Mucosa of descending colon (tissue), 3 donors: Measurements from ENCODE around the gene ANGPT4. TPM values are rescaled to one million over a fixed set of nuclear protein-coding genes. Genes with fewer than 3 reads are reported as not detected.

Source experiments
- ATAC-seq: fragments of 200-7000 bp; cut with Tn5 transposase; one replicate; pipeline ENCODE4 v1.9.1; 2020; ENCODE audit warnings: mild to moderate bottlenecking, moderate library complexity
- DNase-seq, 3 donors: peaks; one replicate each; pipeline ENCODE4 v3.0.0-alpha.2; 2020
- H3K36me3 ChIP-seq: fragments of 200-600 bp; one replicate; pipeline ENCODE4 v1.8.0; 2021; ENCODE audit warnings: low read depth, mild to moderate bottlenecking
- H3K4me1 ChIP-seq: fragments of 200-600 bp; one replicate; pipeline ENCODE4 v1.8.0; 2021; ENCODE audit warnings: low read depth, mild to moderate bottlenecking
- H3K4me3 ChIP-seq: fragments of 200-600 bp; one replicate; pipeline ENCODE4 v1.8.0; 2021; ENCODE audit warnings: mild to moderate bottlenecking
- H3K9me3 ChIP-seq: fragments of 200-600 bp; one replicate; pipeline ENCODE4 v1.8.0; 2021; ENCODE audit warnings: mild to moderate bottlenecking
- CTCF ChIP-seq: fragments of 200-600 bp; IDR thresholded peaks from one replicate; pipeline ENCODE4 v1.8.0; 2022; ENCODE audit warnings: antibody characterized with exemption, mild to moderate bottlenecking
- intact Hi-C, 2 donors: fragments of 100-400 bp; cut with DNase I in 1 of 2; cut with micrococcal nuclease in 1 of 2; formaldehyde crosslinking; loops; one replicate each; pipeline versions ENCODE4 v1.11.0 to v1.11.1; 2022; cut with DNase I, micrococcal nuclease
- total RNA-seq, 3 donors: library from RNA; stranded (reverse); fragmentation: NEBNext Ultra II Directional in 2 of 3; extraction: Animal tissue kit (Norgen Biotek cat#: 25700) in 2 of 3; gene quantifications; one replicate each; pipeline versions ENCODE4 v1.2.1 to v1.2.4, GENCODE V29; 2021 to 2023
- donor health status: DM: no; HTN: no; CAD: no; lungs with moderate emphysema.
- donor health status: DM: no; HTN: no; CAD: no.
- donor health status: DM: no; HTN: yes; CAD: no.

The ANGPT4 gene
- total RNA-seq, 3 donors from 2014 or later: 0.05 TPM; not detected in 2

DNA sequence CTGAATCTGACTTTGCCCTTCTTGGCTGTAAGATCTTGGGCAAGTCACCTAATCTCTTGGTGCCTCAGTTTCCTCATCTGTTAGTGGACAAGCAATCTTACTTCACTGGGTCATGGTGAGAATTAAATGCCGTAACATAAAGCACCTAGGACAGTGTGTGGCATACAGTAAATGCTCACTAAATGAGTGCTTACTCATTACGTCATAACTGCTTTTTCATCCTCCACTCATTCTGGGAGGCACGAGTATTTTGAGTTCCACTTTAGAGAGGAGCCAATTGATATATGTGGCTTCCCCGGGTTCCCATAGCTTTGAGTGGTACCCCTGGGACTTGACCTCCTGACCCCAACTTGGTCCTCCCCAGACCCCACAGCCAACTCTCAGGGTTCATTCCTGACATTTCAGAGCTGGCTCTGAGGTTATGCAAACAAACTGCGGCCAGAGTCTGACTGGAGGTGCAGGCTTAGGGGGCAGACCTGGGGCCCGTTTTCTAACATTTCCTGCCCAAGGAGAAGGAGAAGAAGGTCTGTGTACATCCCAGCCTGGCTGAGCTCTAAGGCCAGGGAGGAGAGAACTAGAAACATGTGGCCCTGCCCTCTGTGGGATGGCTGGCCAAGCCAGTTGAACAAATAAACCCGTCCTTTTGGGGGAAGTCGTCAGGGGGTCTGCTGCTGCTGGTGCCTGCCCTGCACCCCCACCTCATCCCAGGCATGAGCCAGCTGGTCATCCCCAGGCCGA, 5.8 kb downstream of the ANGPT4 start:
- no peaks in the 10 kb centered on the region for H3K4me1 ChIP-seq
- TF ChIP-seq CTCF: no peak
- no peaks in the 10 kb centered on the region for H3K9me3 ChIP-seq
- H3K4me3 ChIP-seq: no peak overlapping the region
- ATAC-seq (no peak), DNase-seq (no peak)
- intact Hi-C loops: no loop called here
- no peaks in the 10 kb centered on the region for H3K36me3 ChIP-seq

- Histone ChIP-seq H3K9me3 (no peaks in the 10 kb centered on the region), H3K4me1 (no peaks in the 10 kb centered on the region), H3K4me3 (no peak overlapping the region), H3K36me3 (no peaks in the 10 kb centered on the region)
- DNase-seq: no peak
- TF ChIP-seq CTCF: no peak
- no peak for ATAC-seq
- intact Hi-C loops: no loop called here
Observed at GRCh38 chr20:909641-910040, 6.5 kb downstream of the ANGPT4 start.

GRCh38 chr20:906703-907270, 9.3 kb downstream of the ANGPT4 start:
- H3K4me1 ChIP-seq: no peaks in the 10 kb centered on the region
- H3K4me3 ChIP-seq: no peak overlapping the region
- no peak for TF ChIP-seq CTCF
- H3K36me3 ChIP-seq: no peaks in the 10 kb centered on the region
- no peak for DNase-seq
- H3K9me3 ChIP-seq: no peaks in the 10 kb centered on the region
- intact Hi-C loops: no loop called here
- ATAC-seq: no peak

GRCh38 chr20:906001-906520, 10.1 kb downstream of the ANGPT4 start:
- intact Hi-C loops: no loop called here
- Histone ChIP-seq H3K4me1 (no peaks in the 10 kb centered on the region), H3K36me3 (no peaks in the 10 kb centered on the region), H3K9me3 (no peaks in the 10 kb centered on the region), H3K4me3 (no peak overlapping the region)
- TF ChIP-seq CTCF: no peak
- no peak for ATAC-seq
- no peak for DNase-seq

GRCh38 chr20:905396-905961, 10.7 kb downstream of the ANGPT4 start:
- H3K4me1 ChIP-seq: no peaks in the 10 kb centered on the region
- H3K9me3 ChIP-seq: no peaks in the 10 kb centered on the region
- ATAC-seq: peak; percentile 14
- no peak overlapping the region for H3K4me3 ChIP-seq
- intact Hi-C loops: no loop called here
- TF ChIP-seq CTCF: no peak
- no peaks in the 10 kb centered on the region for H3K36me3 ChIP-seq
- DNase-seq: no peak
